22Rv1 (cell line): ENCODE results near the gene PHF24.

ENCODE experiments used
- H3K27ac ChIP-seq: fragments of 450-650 bp; 2 replicates; pipeline ENCODE4 v1.5.1; 2017
- CTCF ChIP-seq: fragments of 450-650 bp; IDR thresholded peaks from 2 replicates; pipeline ENCODE4 v1.5.1; 2017; ENCODE audit warnings: mild to moderate bottlenecking
- ZFX ChIP-seq: fragments of 450-650 bp; IDR thresholded peaks from 2 replicates; pipeline ENCODE4 v1.6.1; 2017; ENCODE audit warnings: antibody characterized with exemption, borderline replicate concordance

Gene PHF24

GRCh38 chr9:34994900-34995669 lies 37.0 kb downstream of the PHF24 start:
- TF ChIP-seq ZFX: no peak
- no peak overlapping the region for H3K27ac ChIP-seq

DNA sequence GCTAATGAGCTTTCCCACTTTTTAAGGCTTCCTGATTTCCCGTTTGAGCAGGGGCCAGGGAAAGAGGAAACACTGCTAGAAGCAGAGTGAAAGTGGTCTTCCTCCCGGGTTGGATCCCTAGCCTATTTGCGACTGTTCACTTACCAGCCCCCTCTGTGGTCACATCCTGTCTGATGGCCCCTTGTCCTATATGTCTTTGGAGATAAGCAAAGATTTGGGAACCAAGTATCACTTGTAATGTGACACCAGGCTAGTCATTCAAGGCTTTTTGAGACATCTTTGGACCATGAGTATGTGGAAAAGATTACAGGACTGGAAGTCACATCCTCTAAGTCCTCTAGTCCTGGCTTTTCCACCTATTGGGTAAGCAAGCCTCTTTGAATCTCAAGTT lies 37.6 kb downstream of the PHF24 start:
- H3K27ac ChIP-seq: no peak overlapping the region
- TF ChIP-seq ZFX: no peak
- TF ChIP-seq CTCF: no peak

DNA sequence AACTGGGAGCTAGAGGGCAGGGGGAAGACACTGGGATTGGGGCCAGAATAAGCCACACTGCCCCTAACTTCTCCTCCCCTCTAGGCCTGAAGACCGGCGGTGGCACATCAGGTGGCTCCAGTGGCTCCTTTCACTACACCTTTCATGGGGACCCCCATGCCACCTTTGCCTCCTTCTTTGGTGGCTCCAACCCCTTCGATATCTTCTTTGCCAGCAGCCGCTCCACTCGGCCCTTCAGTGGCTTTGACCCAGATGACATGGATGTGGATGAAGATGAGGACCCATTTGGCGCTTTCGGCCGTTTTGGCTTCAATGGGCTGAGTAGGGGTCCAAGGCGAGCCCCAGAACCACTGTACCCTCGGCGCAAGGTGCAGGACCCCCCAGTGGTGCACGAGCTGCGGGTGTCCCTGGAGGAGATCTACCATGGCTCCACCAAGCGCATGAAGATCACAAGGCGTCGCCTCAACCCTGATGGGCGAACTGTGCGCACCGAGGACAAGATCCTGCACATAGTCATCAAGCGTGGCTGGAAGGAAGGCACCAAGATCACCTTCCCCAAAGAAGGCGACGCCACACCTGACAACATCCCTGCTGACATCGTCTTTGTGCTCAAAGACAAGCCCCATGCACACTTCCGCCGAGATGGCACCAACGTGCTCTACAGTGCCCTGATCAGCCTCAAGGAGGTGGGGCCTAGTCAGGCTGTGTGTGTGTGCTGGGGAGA lies 38.3 kb downstream of the PHF24 start:
- no peak overlapping the region for H3K27ac ChIP-seq
- no peak for TF ChIP-seq CTCF
- TF ChIP-seq ZFX: no peak

GRCh38 chr9:34996905-34997279 lies 38.8 kb downstream of the PHF24 start:
- TF ChIP-seq ZFX (no peak), CTCF (no peak)
- no peak overlapping the region for H3K27ac ChIP-seq

- TF ChIP-seq ZFX (no peak), CTCF (no peak)
- no peak overlapping the region for H3K27ac ChIP-seq
Measured at GRCh38 chr9:34997379-34997781, 39.3 kb downstream of the PHF24 start.

GRCh38 chr9:34998266-34998665 lies 40.2 kb downstream of the PHF24 start:
- TF ChIP-seq ZFX: no peak
- no peak for TF ChIP-seq CTCF
- H3K27ac ChIP-seq: no peak overlapping the region

DNA sequence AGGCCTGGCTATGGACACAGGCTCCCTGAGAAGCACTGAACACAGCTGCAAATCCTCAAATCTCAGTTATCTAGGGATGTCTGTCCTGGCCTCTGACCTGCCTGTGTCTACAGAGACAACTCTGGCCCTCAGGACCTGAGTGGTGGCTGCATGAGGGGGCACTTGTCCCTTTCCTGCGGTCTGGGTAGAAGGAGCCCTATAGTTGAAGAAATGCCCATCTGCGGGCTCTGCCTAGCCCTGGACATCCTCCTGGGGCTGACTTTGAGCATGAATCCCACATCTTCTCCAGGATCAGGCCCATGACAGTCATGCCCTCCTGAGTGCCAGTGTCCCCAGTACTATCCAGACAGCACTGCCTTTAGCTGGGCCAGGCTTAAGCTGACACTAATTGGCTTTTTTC lies 41.5 kb downstream of the PHF24 start:
- TF ChIP-seq CTCF (no peak), ZFX (no peak)
- H3K27ac ChIP-seq: no peak overlapping the region
